GM12878 (cell line): ENCODE results near the gene RGPD5. TPM values are rescaled to one million over a fixed set of nuclear protein-coding genes. Genes with fewer than 3 reads are reported as not detected.
"Not testable (repeated sequence)": the region's sequence is repeated elsewhere in the genome, so short reads cannot be mapped to it uniquely, and the experiment has no call there.

ENCODE experiments used
- ATAC-seq: fragments of 200-7000 bp; cut with Tn5 transposase; 3 replicates; pipeline ENCODE4 v1.9.1; 2020; ENCODE audit warnings: mild to moderate bottlenecking, moderate library complexity
- BruUV-seq: library from RNA; stranded (reverse); fragments of 400-500 nt; replicated peaks from 2 replicates; lab custom pipeline; 2021; lab: Mats Ljungman, UMichigan
- CTCF ChIA-PET: fragments of 300-600 bp; sonication (Branson Sonifier 250); formaldehyde crosslinking; extraction: SDS; loops from one replicate; lab custom pipeline; 2021; ENCODE audit warnings: inconsistent platforms; lab: Yijun Ruan, JAX
- POLR2A ChIA-PET: fragments of 350-600 bp; formaldehyde crosslinking; extraction: SDS; loops from one replicate; lab custom pipeline; 2021; ENCODE audit warnings: inconsistent platforms; lab: Charles Lee
- RAD21 ChIA-PET: fragments of 300-600 bp; sonication (Branson Sonifier 250); formaldehyde crosslinking; loops from one replicate; lab custom pipeline; 2023; ENCODE audit warnings: antibody characterized with exemption; ENCODE audit not compliant: unreplicated experiment; lab: Charles Lee
- SMC1A ChIA-PET: fragments of 300-600 bp; sonication (Branson Sonifier 250); formaldehyde crosslinking; loops from one replicate; lab custom pipeline; 2023; ENCODE audit not compliant: unreplicated experiment, uncharacterized antibody; lab: Charles Lee
- DNase-seq: peaks from one replicate; pipeline ENCODE4 v3.0.0-alpha.2; 2011; ENCODE audit warnings: low read depth, low spot score
- FAIRE-seq: peaks from 3 replicates; lab custom pipeline; 2011; peaks lifted over from hg19 to GRCh38; lab: Jason Lieb, UNC
- H2AFZ ChIP-seq: 2 replicates; pipeline ENCODE4 v1.6.0; 2011; ENCODE audit warnings: low read depth, low read length, control low read depth; ENCODE audit not compliant: control insufficient read depth
- H3K27ac ChIP-seq: 2 replicates; pipeline ENCODE4 v1.5.1; 2011; ENCODE audit warnings: control low read depth; ENCODE audit not compliant: control insufficient read depth, insufficient read depth
- H3K27me3 ChIP-seq, 2 experiments: replicated peaks in 1 of 2; 2 replicates each; pipeline versions ENCODE4 v1.6.0 to v1.6.1; 2011; ENCODE audit warnings: low read length in 1 of 2; ENCODE audit not compliant: control insufficient read depth in 2 of 2, insufficient read depth in 2 of 2
- H3K36me3 ChIP-seq, 2 experiments: 2 replicates each; pipeline ENCODE4 v1.5.1; 2011; ENCODE audit warnings: low read length in 1 of 2; ENCODE audit not compliant: control insufficient read depth in 2 of 2, insufficient read depth in 2 of 2
- H3K4me1 ChIP-seq: 2 replicates; pipeline ENCODE4 v1.6.1; 2011; ENCODE audit warnings: mild to moderate bottlenecking, low read length, moderate library complexity, mixed read lengths; ENCODE audit not compliant: control insufficient read depth, insufficient read depth
- H3K4me2 ChIP-seq: 2 replicates; pipeline ENCODE4 v1.6.0; 2011; ENCODE audit warnings: control low read depth; ENCODE audit not compliant: control insufficient read depth, insufficient read depth
- H3K4me3 ChIP-seq: fragments of 200-600 bp; sonication (generic); 2 replicates; pipeline ENCODE4 v1.5.1; 2016
- H3K79me2 ChIP-seq: 2 replicates; pipeline ENCODE4 v1.6.0; 2011; ENCODE audit warnings: low read length; ENCODE audit not compliant: control insufficient read depth, insufficient read depth
- H3K9ac ChIP-seq: 2 replicates; pipeline ENCODE4 v1.8.0; 2011; ENCODE audit warnings: low read length, control low read depth, mixed read lengths; ENCODE audit not compliant: control insufficient read depth, insufficient read depth
- H3K9me3 ChIP-seq: replicated peaks from 3 replicates; pipeline ENCODE4 v1.5.1; 2011; ENCODE audit warnings: mild to moderate bottlenecking, low read length; ENCODE audit not compliant: control insufficient read depth, insufficient read depth
- H4K20me1 ChIP-seq: 2 replicates; pipeline ENCODE4 v1.6.0; 2011; ENCODE audit not compliant: control insufficient read depth, insufficient read depth
- WGBS: methylation state at CpG from one replicate; pipeline ENCODE4 v1.1.6; 2016; ENCODE audit warnings: low lambda C conversion rate; ENCODE audit not compliant: insufficient replicate concordance, insufficient coverage; ENCODE audit errors: missing lambda C conversion rate; 5-methylcytosine and 5-hydroxymethylcytosine counted together
- in situ Hi-C: fragments of 300-500 bp; cut with MboI; formaldehyde crosslinking; loops from 9 replicates; pipeline ENCODE4 v1.14.3; 2018; ENCODE audit warnings: mixed read lengths
- intact Hi-C: fragments of 100-400 bp; cut with micrococcal nuclease; formaldehyde crosslinking; loops from one replicate; pipeline ENCODE4 v1.14.2; 2022; ENCODE audit not compliant: unreplicated experiment
- polyA plus RNA-seq, 11 experiments: library from polyadenylated mRNA; depleted of rRNA in 4 of 11; unstranded in 6 of 11; stranded (reverse) in 5 of 11; fragments of >200 nt; fragmentation: Nextera tagmentation in 4 of 11; fragmentation: Illumina TruSeq in 1 of 11; extraction: Ambion mirVana in 4 of 11; extraction: Trizol in 1 of 11; gene quantifications; 1 replicate in 1 of 11; 2 replicates in 10 of 11; pipeline versions ENCODE4 v1.2.1 to v1.2.3, GENCODE V29; 2011 to 2016; ENCODE audit warnings: inconsistent platforms in 2 of 11, missing spikeins in 2 of 11, low read depth in 1 of 11
- total RNA-seq, 4 experiments: library from RNA; depleted of rRNA in 3 of 4; stranded (reverse); fragments of >200 nt in 3 of 4; fragmentation: Illumina TruSeq in 1 of 4; extraction: Trizol in 1 of 4; gene quantifications; 2 replicates each; pipeline versions ENCODE4 v1.2.1 to v1.2.3, GENCODE V29; 2013 to 2021

Gene RGPD5
- total and polyA plus RNA-seq, 10 of the 15 experiments (the other 5 are each of a cell fraction or from before 2014, with no cell fraction given) = 0.13 to 9.6 (median 3.7) TPM

- H3K9me3 ChIP-seq, H3K4me2 ChIP-seq, CTCF ChIA-PET, BruUV-seq, H3K36me3 ChIP-seq, H2AFZ ChIP-seq, H3K9ac ChIP-seq, H3K27ac ChIP-seq, H3K79me2 ChIP-seq, RAD21 ChIA-PET, FAIRE-seq, in situ Hi-C loops, SMC1A ChIA-PET, H3K4me3 ChIP-seq, H4K20me1 ChIP-seq, DNase-seq, H3K27me3 ChIP-seq, H3K4me1 ChIP-seq, POLR2A ChIA-PET, intact Hi-C loops: not testable (repeated sequence)
- WGBS = no CpG with 5 or more reads among the region's 106 CpGs
- peak; percentile 6; the same call in 1 of the 3 replicates for ATAC-seq
These were observed 33.7 kb upstream of the RGPD5 start for GRCh38 chr2:109760265-109761042.

GRCh38 chr2:109761043-109761454, 33.1 kb upstream of the RGPD5 start:
- in situ Hi-C loops, H3K4me2 ChIP-seq, H3K4me3 ChIP-seq, CTCF ChIA-PET, RAD21 ChIA-PET, H3K9me3 ChIP-seq, BruUV-seq, SMC1A ChIA-PET, H3K36me3 ChIP-seq, H3K4me1 ChIP-seq, H4K20me1 ChIP-seq, intact Hi-C loops, H3K27me3 ChIP-seq, FAIRE-seq, H3K79me2 ChIP-seq, POLR2A ChIA-PET, DNase-seq, H3K9ac ChIP-seq, H3K27ac ChIP-seq, H2AFZ ChIP-seq: not testable (repeated sequence)
- 5% methylated on average over 7 of the region's 23 CpGs for WGBS
- ATAC-seq = peak; percentile 71

DNA sequence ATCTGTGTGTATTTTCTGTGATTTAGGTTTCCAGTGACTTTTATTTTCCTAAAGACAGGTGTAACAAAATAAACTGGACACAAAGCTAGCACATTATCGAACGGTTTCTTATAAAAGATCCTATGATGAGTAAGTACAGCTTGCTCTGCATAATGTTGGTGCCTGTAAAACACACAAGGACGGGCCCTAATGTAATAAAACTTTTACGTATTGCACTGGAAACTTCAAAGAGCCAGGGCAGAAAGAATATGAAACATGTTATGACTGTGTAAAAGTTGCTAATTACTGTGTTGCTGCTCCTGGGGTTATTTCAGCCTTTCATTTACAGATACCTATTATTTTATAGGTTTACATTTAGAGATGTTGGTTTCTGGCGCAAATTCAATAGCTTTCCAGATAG, 32.1 kb upstream of the RGPD5 start:
- H3K4me2 ChIP-seq, H4K20me1 ChIP-seq, H3K27me3 ChIP-seq, H3K9me3 ChIP-seq, H3K27ac ChIP-seq, H3K36me3 ChIP-seq, POLR2A ChIA-PET, FAIRE-seq, H3K4me1 ChIP-seq, H3K79me2 ChIP-seq, CTCF ChIA-PET, SMC1A ChIA-PET, intact Hi-C loops, in situ Hi-C loops, H3K4me3 ChIP-seq, RAD21 ChIA-PET, DNase-seq, H2AFZ ChIP-seq, BruUV-seq, H3K9ac ChIP-seq: not testable (repeated sequence)
- peak; percentile 58 for ATAC-seq
- 0% methylated on average over 1 of the region's 5 CpGs for WGBS

DNA sequence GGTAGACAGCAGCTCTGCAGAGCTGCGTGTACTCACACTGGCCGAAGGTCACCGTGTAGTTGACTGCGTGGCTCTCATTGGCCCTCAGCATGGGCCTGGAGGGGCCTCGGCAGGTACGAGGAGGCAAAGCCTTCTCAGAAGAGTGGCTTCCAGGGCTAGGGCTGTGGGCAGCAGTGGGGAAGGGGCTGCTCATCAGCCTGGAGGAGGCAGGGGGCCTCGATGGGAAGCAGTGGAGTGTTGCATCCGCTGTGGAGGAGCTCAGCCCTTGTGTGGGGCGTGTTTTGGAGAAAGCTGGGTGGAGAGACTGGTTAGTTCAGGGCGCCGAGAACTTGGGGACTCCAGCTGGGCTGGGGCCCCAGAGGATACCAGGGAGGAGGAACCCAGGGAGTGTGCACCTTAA, 28.0 kb upstream of the RGPD5 start:
- RAD21 ChIA-PET, H3K9me3 ChIP-seq, DNase-seq, POLR2A ChIA-PET, H3K36me3 ChIP-seq, H3K4me1 ChIP-seq, H3K9ac ChIP-seq, H3K79me2 ChIP-seq, H3K4me2 ChIP-seq, in situ Hi-C loops, SMC1A ChIA-PET, intact Hi-C loops, H2AFZ ChIP-seq, BruUV-seq, H3K27ac ChIP-seq, FAIRE-seq, CTCF ChIA-PET, H3K4me3 ChIP-seq, ATAC-seq, H3K27me3 ChIP-seq, H4K20me1 ChIP-seq: not testable (repeated sequence)
- 26% methylated on average over 5 of the region's 11 CpGs for WGBS
